ENCODE data around the gene EFCAB12.

DNA sequence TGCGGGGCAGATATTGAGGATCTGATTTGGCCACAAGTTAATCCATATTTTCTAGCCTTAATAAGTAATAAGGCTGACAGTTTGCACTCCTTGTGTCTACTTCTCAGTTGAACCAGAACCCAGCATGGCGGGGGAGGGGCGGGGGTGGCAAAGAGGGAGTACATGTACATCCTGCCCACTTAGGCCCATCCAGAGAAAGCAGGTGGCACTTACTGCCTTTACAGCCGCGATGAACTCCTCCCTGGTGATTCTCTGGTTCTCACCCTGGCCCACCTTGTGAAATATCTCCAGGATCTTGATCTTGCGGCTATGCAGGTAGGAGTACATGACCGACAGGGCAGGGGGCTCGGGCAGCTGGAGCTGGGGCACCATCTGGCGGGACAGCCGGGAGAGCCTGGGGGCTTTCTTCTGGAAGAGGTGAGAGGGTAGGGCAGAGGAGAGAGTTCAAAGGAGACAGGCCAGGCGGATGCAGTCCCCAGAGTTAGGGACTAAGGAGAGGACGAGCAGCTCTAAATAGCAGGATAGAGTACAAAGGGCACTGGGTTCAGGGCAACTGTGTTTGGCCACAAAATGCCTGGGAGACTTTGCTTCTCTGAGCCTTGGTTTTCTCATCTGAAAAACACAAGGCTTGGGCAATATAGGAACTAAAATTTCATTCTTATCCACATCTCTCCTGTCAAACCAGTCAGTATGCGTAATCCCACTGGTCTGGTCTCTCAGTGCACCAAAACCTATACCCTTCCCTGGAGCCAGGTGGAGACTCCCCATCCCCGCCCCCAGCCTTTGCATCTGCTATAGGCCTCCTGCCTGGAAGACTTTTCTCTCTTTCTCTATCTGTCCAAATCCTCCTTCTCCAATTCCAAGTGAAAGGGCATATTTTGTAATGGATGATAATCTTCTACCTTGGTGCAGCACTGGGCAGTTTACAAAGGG is 10.1 kb downstream of the EFCAB12 start:
- TF ChIP-seq POLR2AphosphoS5 (IDR thresholded peaks at IDR 0.05; ENCODE audit: low read depth, low read length) = no peak
- TF ChIP-seq, protein P1, sequence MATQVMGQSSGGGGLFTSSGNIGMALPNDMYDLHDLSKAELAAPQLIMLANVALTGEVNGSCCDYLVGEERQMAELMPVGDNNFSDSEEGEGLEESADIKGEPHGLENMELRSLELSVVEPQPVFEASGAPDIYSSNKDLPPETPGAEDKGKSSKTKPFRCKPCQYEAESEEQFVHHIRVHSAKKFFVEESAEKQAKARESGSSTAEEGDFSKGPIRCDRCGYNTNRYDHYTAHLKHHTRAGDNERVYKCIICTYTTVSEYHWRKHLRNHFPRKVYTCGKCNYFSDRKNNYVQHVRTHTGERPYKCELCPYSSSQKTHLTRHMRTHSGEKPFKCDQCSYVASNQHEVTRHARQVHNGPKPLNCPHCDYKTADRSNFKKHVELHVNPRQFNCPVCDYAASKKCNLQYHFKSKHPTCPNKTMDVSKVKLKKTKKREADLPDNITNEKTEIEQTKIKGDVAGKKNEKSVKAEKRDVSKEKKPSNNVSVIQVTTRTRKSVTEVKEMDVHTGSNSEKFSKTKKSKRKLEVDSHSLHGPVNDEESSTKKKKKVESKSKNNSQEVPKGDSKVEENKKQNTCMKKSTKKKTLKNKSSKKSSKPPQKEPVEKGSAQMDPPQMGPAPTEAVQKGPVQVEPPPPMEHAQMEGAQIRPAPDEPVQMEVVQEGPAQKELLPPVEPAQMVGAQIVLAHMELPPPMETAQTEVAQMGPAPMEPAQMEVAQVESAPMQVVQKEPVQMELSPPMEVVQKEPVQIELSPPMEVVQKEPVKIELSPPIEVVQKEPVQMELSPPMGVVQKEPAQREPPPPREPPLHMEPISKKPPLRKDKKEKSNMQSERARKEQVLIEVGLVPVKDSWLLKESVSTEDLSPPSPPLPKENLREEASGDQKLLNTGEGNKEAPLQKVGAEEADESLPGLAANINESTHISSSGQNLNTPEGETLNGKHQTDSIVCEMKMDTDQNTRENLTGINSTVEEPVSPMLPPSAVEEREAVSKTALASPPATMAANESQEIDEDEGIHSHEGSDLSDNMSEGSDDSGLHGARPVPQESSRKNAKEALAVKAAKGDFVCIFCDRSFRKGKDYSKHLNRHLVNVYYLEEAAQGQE (IDR thresholded peaks at IDR 0.05; ENCODE audit: insufficient read depth in 1 of 2, low read depth in 2 of 2, low read length in 2 of 2) = no peak
- TF ChIP-seq TAF1 (IDR thresholded peaks at IDR 0.05; ENCODE audit: borderline replicate concordance, insufficient read depth, low read length) = no peak
- no peak for TF ChIP-seq FOXP2 (optimal IDR thresholded peaks at IDR 0.05; ENCODE audit: borderline replicate concordance, extremely low read depth, extremely low read length, insufficient read depth)
- TF ChIP-seq SIN3A (IDR thresholded peaks at IDR 0.05; ENCODE audit: borderline replicate concordance, insufficient read depth, low read length) = no peak
